Fibroblast of pulmonary artery (primary cell): ENCODE results near the gene COG1.

Experiments
- DNase-seq: peaks from one replicate; pipeline ENCODE4 v3.0.0-alpha.2; 2010; ENCODE audit warnings: low read depth
- H3K4me3 ChIP-seq: replicated peaks from 2 replicates; pipeline ENCODE4 v1.5.1; 2011; ENCODE audit warnings: low read depth, mild to moderate bottlenecking, control low read depth, low read length, moderate library complexity
- TF ChIP-seq, protein P1 (sequence below): IDR thresholded peaks from 2 replicates; pipeline ENCODE4 v1.5.1; 2011; ENCODE audit warnings: mild to moderate bottlenecking, control low read depth, low read length, inconsistent platforms; ENCODE audit errors: missing control alignments

COG1 gene

DNA sequence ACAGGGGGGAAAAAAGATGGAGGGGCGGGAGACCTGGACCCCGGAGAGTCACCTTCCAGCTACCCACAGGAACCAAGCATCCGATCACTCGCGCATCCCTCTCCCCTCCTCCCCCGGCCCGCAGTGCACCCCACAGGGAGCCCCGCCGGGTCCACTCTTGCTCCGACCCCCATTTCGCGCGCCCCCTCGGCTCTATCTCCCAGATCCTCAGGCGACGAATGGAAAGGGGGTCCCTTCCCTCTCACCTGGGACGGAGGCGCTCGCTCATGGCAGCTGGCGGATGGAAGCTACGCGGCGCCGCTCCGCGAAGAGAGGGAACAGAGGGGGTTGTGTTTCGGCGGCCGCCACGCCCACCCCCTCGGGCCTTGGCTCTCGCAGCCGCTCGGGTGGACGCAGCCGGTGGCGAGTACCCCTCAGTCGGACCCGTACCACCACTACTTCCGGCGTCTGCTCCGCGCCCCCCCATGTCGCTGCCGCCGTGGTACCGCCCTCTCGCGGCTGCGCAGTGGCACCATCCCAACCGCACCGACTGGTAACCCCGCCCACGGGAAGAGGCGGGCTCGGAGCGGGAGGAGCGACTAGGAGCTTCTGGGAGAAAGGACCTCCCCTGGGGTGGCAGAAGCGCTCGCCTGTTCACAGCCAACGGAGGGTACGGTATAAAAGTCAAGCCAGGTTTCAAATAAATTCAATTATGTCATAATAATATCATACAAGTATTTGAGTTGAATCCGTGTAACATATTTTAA lies 39.2 kb downstream of the COG1 start:
- peak overlapping the region; percentile 78 for H3K4me3 ChIP-seq
- peak; percentile 93 for DNase-seq
- TF ChIP-seq, protein P1, sequence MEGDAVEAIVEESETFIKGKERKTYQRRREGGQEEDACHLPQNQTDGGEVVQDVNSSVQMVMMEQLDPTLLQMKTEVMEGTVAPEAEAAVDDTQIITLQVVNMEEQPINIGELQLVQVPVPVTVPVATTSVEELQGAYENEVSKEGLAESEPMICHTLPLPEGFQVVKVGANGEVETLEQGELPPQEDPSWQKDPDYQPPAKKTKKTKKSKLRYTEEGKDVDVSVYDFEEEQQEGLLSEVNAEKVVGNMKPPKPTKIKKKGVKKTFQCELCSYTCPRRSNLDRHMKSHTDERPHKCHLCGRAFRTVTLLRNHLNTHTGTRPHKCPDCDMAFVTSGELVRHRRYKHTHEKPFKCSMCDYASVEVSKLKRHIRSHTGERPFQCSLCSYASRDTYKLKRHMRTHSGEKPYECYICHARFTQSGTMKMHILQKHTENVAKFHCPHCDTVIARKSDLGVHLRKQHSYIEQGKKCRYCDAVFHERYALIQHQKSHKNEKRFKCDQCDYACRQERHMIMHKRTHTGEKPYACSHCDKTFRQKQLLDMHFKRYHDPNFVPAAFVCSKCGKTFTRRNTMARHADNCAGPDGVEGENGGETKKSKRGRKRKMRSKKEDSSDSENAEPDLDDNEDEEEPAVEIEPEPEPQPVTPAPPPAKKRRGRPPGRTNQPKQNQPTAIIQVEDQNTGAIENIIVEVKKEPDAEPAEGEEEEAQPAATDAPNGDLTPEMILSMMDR = peak; percentile 4

DNA sequence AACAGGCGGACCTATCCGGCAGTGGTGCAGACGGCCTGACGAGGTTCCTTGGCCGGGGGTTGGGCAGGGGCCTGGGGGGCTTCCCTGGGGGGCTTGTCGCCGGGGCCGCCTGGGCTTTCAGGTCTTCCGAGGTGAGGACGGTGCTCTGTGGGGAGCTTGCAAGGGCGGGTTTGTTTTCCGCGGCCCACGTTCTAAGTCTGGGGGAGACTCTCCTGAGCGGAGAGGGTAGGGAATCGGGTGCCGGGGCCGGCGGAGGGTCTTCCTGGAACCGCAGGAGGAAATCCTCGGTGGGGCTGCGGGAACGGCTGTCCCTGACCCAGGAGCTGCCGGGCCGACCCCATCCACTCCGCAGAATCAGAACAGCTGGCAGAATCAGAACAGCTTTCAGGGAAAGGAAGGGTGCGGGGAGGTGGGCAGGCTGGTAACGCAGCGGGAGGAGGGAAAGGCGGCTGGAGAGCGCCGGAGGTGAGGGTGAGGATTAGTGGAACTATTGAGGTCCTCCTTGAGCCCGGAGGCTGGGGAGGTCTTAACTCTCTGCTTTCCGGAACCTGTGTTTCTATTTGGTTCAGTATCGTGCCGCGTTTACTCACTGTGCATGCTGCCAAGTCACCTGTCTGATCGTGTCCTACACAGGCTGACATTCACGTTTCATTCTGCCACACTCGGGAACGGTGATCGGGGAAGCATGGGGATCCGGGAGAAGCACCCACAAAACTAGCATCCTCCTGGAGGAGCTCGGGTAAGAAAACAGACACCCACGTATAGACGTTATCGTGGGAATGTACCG lies 39.9 kb downstream of the COG1 start:
- TF ChIP-seq, protein P1 = no peak
- peak overlapping the region; percentile 78 for H3K4me3 ChIP-seq
- peak; percentile 27 for DNase-seq

DNA sequence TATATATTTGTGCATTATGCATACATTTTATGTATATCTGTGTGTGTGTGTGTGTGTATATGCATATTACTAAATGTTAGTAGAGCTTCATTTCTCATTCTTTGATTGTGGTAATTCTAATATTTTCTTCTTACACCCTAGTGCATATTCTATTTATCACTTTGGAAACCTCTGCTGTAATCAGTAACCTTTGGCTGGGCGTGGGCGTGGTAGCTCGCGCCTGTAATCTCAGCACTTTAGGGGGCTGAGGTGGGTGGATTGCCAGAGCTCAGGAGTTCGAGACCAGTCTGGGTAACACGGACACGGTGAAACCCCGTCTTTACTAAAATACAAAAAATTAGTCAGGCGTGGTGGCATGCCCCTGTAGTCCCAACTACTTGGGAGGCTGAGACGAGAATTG lies 41.9 kb downstream of the COG1 start:
- TF ChIP-seq, protein P1 = no peak
- DNase-seq = no peak
- no peak overlapping the region for H3K4me3 ChIP-seq

DNA sequence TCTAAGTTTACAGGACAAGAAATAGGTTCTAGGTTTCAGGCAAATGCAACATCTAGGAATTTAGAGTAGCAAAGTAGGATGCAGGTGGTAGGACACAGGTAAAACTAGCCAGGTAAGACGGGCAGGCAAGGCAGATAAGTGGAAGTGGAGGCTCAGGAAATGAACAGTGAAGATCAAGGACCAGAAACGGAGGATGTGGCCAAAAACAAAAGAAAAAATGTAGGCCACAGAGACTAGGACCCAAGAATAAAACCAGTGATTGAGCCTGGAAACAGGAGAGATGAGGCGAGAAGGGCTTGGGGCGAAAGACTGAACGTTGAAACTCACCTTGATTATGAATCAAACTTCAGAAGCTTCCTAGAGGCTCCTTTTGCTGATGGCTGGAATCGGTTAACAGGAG lies 44.9 kb downstream of the COG1 start:
- H3K4me3 ChIP-seq = no peak overlapping the region
- DNase-seq = no peak
- TF ChIP-seq, protein P1 = no peak

DNA sequence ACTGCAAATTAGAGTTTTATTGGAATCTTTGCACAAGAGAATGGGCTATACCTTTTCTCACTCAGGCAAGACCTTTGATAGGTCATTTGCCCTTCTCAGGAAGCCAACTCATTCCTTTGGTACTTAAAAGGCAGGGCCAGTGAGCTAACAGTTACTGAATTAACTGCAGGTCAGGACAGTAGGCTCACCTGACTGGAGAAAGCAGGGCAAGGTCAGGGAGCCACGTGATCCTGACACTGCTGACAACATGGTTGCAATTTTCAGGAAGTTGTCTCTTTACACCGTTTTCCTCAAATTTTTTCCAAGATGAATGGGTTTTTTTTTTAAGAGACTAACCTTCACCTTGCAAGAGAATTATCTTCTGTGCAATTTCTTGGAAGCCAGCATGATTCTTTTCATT lies 47.7 kb downstream of the COG1 start:
- TF ChIP-seq, protein P1 = no peak
- no peak for DNase-seq
- H3K4me3 ChIP-seq = no peak overlapping the region

DNA sequence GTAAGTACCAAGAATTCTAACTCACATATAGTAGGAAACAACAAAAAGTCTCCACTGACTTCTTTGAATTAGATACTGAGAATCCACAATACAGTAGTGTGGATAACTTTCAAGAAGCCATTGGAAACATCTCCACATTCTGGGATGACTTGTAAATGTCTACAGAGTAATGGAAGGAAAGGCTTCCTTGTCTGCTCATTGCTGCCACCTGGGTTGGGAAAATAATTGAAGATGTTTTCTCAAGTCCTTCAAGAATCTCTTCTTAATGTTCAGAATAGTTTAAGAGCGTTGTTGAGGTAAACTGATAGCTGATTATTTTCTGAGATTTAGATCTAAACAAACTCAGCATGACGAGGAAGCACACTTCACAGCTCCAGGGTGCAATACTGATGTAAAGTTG lies 54.9 kb downstream of the COG1 start:
- TF ChIP-seq, protein P1 = peak; percentile 29
- no peak overlapping the region for H3K4me3 ChIP-seq
- peak; percentile 44 for DNase-seq

DNA sequence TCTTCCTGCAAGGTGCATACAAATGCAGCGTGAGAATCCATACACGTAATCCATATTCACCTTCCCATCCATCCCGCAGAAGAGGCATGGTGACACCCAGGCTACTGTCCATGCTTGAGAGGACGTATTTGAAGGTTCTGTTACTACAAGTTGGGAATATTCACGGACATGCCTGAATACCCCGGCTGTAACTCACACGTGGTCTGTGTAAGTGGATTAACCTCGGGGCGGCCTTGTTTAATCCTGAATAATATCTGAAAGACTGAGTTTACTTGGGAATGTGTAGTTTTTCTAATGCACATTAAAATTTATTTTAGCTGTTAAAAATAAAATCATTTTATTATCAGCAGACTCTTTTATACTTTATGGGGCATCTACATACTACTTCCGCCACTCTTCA lies 55.7 kb downstream of the COG1 start:
- TF ChIP-seq, protein P1 = no peak
- DNase-seq = no peak
- H3K4me3 ChIP-seq = no peak overlapping the region
